Activated T-cell treated with anti-CD3 and anti-CD28 coated beads for 1 hour (primary cell): ENCODE data around the gene POLE2.
"Not testable (repeated sequence)": the region's sequence is repeated elsewhere in the genome, so short reads cannot be mapped to it uniquely, and the experiment has no call there.

Source experiments
- DNase-seq: peaks from one replicate; pipeline ENCODE4 v3.0.0-alpha.2; 2020; ENCODE audit warnings: low read depth

Gene POLE2

GRCh38 chr14:49619273-49619672, 68.7 kb downstream of the POLE2 start:
- not testable (repeated sequence) for DNase-seq

- no peak for DNase-seq
Observed at GRCh38 chr14:49617852-49618519, 70.0 kb downstream of the POLE2 start.

- no peak for DNase-seq
Observed at GRCh38 chr14:49615776-49616175, 72.2 kb downstream of the POLE2 start.

- no peak for DNase-seq
Observed at GRCh38 chr14:49614196-49614595, 73.8 kb downstream of the POLE2 start.

GRCh38 chr14:49612671-49613070, 75.3 kb downstream of the POLE2 start:
- DNase-seq, result no peak

GRCh38 chr14:49612251-49612650, 75.8 kb downstream of the POLE2 start:
- no peak for DNase-seq

GRCh38 chr14:49607583-49607982, 80.4 kb downstream of the POLE2 start:
- DNase-seq, result no peak

- DNase-seq, result peak; percentile 80
Observed at GRCh38 chr14:49598485-49599300, 89.3 kb downstream of the POLE2 start, which contains the start of gene LRR1. LRR1 (plus strand) TSS chr14:49598940; CDS start chr14:49599021, 81 bp downstream.

- no peak for DNase-seq
Observed at GRCh38 chr14:49598189-49598484, 89.9 kb downstream of the POLE2 start.

GRCh38 chr14:49594347-49595091, 93.5 kb downstream of the POLE2 start:
- DNase-seq, result no peak
